ENCODE data around the gene CD200R1L. TPM values are rescaled to one million over a fixed set of nuclear protein-coding genes. Genes with fewer than 3 reads are reported as not detected.

CD200R1L gene
- total RNA-seq, 4 donors from 2014 or later = not detected

DNA sequence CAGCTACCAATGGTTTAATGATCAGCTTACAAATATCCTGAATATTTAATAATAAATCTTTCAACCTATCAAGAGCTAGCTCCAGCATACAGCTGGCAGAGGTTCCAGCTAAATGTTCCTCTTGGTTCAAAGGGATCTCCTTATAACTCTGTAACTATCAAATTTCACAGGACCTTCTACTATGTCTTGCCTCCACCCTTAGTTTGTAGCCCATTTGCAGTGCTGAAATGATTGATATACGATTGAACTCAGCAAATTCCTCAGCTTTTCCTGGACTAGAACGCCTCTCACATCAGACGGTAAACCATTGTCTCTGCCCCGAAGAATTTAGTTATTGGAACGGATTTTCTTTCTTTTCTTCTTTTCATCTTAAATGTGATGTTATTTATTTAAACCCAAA, 41.5 kb downstream of the CD200R1L start:
- H3K27me3 ChIP-seq = no peaks in the 10 kb centered on the region
- 94% methylated on average over 5 of the region's 5 CpGs for WGBS, 2 donors
- no peak overlapping the region for H3K27ac ChIP-seq
- H3K36me3 ChIP-seq = no peaks in the 10 kb centered on the region
- intact Hi-C loops (cut with DNase I) = no loop called here
- no peaks in the 10 kb centered on the region for H3K9me3 ChIP-seq
- no peak overlapping the region for H3K4me3 ChIP-seq
- DNase-seq = no peak
- TF ChIP-seq, protein P1, sequence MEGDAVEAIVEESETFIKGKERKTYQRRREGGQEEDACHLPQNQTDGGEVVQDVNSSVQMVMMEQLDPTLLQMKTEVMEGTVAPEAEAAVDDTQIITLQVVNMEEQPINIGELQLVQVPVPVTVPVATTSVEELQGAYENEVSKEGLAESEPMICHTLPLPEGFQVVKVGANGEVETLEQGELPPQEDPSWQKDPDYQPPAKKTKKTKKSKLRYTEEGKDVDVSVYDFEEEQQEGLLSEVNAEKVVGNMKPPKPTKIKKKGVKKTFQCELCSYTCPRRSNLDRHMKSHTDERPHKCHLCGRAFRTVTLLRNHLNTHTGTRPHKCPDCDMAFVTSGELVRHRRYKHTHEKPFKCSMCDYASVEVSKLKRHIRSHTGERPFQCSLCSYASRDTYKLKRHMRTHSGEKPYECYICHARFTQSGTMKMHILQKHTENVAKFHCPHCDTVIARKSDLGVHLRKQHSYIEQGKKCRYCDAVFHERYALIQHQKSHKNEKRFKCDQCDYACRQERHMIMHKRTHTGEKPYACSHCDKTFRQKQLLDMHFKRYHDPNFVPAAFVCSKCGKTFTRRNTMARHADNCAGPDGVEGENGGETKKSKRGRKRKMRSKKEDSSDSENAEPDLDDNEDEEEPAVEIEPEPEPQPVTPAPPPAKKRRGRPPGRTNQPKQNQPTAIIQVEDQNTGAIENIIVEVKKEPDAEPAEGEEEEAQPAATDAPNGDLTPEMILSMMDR (IDR thresholded peaks at IDR 0.05) = no peak
- no peak for TF ChIP-seq POLR2A (IDR thresholded peaks at IDR 0.05)
- peaks cover 0 to 20% (median 0%) of the 10 kb centered on the region in 3 donors for H3K4me1 ChIP-seq

DNA sequence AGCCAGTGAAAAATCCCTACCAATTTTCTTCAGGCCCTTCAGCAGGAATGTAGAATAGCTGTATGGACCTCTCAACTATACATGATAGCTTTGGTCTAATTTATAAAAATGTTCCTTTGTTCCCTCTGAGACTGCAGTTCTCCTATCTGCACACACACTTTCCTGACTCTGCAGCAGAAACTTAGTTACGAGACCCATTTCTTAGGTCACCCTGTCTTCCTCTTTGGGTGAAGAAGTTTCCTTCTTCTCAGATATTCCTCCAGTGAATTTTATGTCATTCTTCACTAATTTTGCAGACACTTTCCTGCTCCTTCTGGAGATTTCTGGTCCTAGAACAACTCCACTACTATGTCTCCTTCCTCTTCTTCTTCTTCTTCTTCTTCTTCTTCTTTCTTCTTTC, 42.6 kb downstream of the CD200R1L start:
- intact Hi-C loops (cut with DNase I) = no loop called here
- no peak overlapping the region for H3K27ac ChIP-seq
- DNase-seq = no peak
- WGBS, 2 donors = 81 to 82% methylated on average over 1 of the region's 1 CpG
- no peak for TF ChIP-seq POLR2A (IDR thresholded peaks at IDR 0.05)
- TF ChIP-seq, protein P1 (IDR thresholded peaks at IDR 0.05) = no peak
- H3K27me3 ChIP-seq = no peaks in the 10 kb centered on the region
- no peaks in the 10 kb centered on the region for H3K9me3 ChIP-seq
- no peak overlapping the region for H3K4me3 ChIP-seq
- H3K4me1 ChIP-seq = peaks cover 0 to 30% (median 3%) of the 10 kb centered on the region in 3 donors
- no peaks in the 10 kb centered on the region for H3K36me3 ChIP-seq

DNA sequence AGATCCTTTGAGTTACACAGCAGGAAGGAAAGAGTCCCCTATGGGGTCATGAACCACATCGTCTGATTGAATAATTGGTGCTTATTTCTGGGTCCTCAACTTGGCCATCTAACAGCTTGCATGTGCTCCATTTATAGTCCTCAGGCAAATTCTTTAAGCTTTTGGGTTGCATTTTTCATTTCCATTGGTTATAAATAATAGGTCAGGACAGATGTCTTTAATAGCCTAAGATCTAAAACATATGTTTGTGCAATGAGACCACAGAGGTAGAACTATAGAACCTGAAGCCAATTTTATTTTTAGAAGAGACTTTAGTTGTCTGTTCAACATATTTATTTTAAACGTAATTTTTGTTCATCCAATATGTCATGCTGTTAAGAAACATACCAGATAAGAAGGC, 43.2 kb downstream of the CD200R1L start:
- peaks cover 0 to 32% (median 3%) of the 10 kb centered on the region in 3 donors for H3K4me1 ChIP-seq
- H3K27me3 ChIP-seq = no peaks in the 10 kb centered on the region
- no peak overlapping the region for H3K27ac ChIP-seq
- no peak overlapping the region for H3K4me3 ChIP-seq
- 66 to 67% methylated on average over 2 of the region's 2 CpGs for WGBS, 2 donors
- no peaks in the 10 kb centered on the region for H3K36me3 ChIP-seq
- intact Hi-C loops (cut with DNase I) = no loop called here
- no peaks in the 10 kb centered on the region for H3K9me3 ChIP-seq
- TF ChIP-seq, protein P1 (IDR thresholded peaks at IDR 0.05) = no peak
- no peak for TF ChIP-seq POLR2A (IDR thresholded peaks at IDR 0.05)
- no peak for DNase-seq

DNA sequence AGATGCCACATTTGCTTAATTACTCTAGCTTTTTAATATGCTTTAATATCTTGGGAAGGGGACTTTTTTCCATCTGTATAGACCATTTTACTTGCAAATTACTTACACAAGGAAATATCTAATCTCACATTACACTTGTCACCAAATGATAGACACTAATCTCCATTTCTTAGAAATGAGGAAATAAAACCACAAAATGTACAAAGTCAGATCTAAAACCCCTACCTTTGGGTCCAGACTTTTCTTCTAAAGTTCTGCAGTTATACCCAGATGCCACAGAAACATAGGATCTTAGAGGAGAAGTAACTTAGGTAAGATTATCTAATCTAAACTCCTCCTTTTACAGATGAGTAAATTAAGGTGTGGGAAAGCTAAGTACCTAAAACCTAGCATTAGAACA, 44.3 kb downstream of the CD200R1L start:
- intact Hi-C loops (cut with DNase I) = no loop called here
- TF ChIP-seq, protein P1 (IDR thresholded peaks at IDR 0.05) = no peak
- no peak for TF ChIP-seq POLR2A (IDR thresholded peaks at IDR 0.05)
- Histone ChIP-seq H3K4me3 (no peak overlapping the region), H3K27ac (peak overlapping the region in 1 of 4 donors; percentile 49), H3K36me3 (no peaks in the 10 kb centered on the region), H3K4me1 (peaks cover 0 to 32% (median 3%) of the 10 kb centered on the region in 3 donors), H3K27me3 (no peaks in the 10 kb centered on the region), H3K9me3 (no peaks in the 10 kb centered on the region)
- no peak for DNase-seq

DNA sequence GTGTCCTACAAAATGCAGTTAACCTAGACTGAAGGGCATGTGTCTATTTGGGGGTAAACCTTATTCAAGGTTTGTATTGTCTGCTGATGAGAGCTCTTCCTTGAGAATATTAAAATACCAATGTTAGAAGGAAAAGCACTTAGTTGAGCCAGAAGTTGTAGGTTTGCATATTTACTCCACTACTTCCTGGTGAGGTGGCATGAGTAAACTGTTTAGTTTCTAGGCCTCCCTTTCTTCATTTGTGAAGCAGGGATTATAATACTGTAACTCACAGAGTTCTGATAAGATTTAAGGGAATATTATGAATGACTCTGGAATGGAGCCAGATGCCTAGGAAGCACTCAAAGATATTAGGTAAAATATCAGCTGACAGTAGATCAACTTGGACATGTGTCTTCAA, 46.7 kb downstream of the CD200R1L start:
- no peaks in the 10 kb centered on the region for H3K9me3 ChIP-seq
- peak overlapping the region; percentile 39 to 78 (median 54) for H3K27ac ChIP-seq
- H3K4me3 ChIP-seq = no peak overlapping the region
- no peaks in the 10 kb centered on the region for H3K27me3 ChIP-seq
- DNase-seq = no peak
- peaks cover 0 to 32% (median 3%) of the 10 kb centered on the region in 3 donors for H3K4me1 ChIP-seq
- no peaks in the 10 kb centered on the region for H3K36me3 ChIP-seq
- TF ChIP-seq POLR2A (IDR thresholded peaks at IDR 0.05) = no peak
- TF ChIP-seq, protein P1 (IDR thresholded peaks at IDR 0.05) = no peak
- intact Hi-C loops (cut with DNase I) = no loop called here
